ENCODE measurements around the gene COX17.

Gene COX17

GRCh38 chr3:119624002-119624720 is 53.0 kb downstream of the COX17 start:
- Histone ChIP-seq H3K4me3 (ENCODE audit: insufficient read depth, low read length, poor library complexity, severe bottlenecking) (no peak overlapping the region), H2AFZ (ENCODE audit: low read depth, low read length, severe bottlenecking) (no peak overlapping the region), H3K27ac (ENCODE audit: low read depth, low read length) (no peak overlapping the region), H3K9me2 (replicated peaks; ENCODE audit: insufficient read depth, low read length) (no peaks in the 10 kb centered on the region), H3K79me2 (ENCODE audit: insufficient read depth, low read length) (no peaks in the 10 kb centered on the region), H4K20me1 (ENCODE audit: low read depth, low read length) (no peaks in the 10 kb centered on the region), H3F3A (ENCODE audit: insufficient read depth) (no peaks in the 10 kb centered on the region), H3K27me3 (ENCODE audit: low read length) (no peaks in the 10 kb centered on the region), H3K9me3 (ENCODE audit: insufficient read depth, low read length) (no peaks in the 10 kb centered on the region), H3K9ac (ENCODE audit: low read length) (no peak overlapping the region), H3K36me3 (ENCODE audit: low read length) (no peaks in the 10 kb centered on the region), H3K4me2 (ENCODE audit: low read depth, low read length, poor library complexity, severe bottlenecking) (no peak overlapping the region)
- TF ChIP-seq, protein P1, sequence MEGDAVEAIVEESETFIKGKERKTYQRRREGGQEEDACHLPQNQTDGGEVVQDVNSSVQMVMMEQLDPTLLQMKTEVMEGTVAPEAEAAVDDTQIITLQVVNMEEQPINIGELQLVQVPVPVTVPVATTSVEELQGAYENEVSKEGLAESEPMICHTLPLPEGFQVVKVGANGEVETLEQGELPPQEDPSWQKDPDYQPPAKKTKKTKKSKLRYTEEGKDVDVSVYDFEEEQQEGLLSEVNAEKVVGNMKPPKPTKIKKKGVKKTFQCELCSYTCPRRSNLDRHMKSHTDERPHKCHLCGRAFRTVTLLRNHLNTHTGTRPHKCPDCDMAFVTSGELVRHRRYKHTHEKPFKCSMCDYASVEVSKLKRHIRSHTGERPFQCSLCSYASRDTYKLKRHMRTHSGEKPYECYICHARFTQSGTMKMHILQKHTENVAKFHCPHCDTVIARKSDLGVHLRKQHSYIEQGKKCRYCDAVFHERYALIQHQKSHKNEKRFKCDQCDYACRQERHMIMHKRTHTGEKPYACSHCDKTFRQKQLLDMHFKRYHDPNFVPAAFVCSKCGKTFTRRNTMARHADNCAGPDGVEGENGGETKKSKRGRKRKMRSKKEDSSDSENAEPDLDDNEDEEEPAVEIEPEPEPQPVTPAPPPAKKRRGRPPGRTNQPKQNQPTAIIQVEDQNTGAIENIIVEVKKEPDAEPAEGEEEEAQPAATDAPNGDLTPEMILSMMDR (IDR thresholded peaks at IDR 0.05; ENCODE audit: insufficient read depth, low read length, poor library complexity, severe bottlenecking): no peak
- no peak for TF ChIP-seq EZH2phosphoT487 (conservative IDR thresholded peaks at IDR 0.05; ENCODE audit: low read length)

DNA sequence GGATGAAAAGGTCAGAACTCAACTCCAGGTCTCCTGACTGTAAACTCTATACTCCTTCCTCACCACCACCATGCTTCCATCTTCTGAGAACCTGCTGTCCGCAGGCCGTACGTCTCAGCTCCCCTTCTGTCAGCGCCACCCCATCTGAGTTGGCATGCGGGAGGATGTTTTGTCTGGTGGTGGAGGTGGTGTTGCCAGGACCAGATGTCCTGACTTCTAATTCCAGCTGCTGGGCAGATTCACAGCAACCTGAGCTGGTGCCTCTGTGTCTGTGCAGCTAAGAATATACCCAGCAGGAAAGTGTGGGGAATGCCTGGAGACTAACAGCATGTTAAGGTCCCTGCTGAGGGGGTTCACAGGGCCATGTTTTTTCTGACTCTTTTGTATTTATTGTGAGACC is 56.3 kb downstream of the COX17 start:
- H3K9me2 ChIP-seq (replicated peaks; ENCODE audit: insufficient read depth, low read length): no peaks in the 10 kb centered on the region
- no peak overlapping the region for H3K27ac ChIP-seq (ENCODE audit: low read depth, low read length)
- H3F3A ChIP-seq (ENCODE audit: insufficient read depth): no peaks in the 10 kb centered on the region
- H3K9ac ChIP-seq (ENCODE audit: low read length): no peak overlapping the region
- no peaks in the 10 kb centered on the region for H3K79me2 ChIP-seq (ENCODE audit: insufficient read depth, low read length)
- no peaks in the 10 kb centered on the region for H4K20me1 ChIP-seq (ENCODE audit: low read depth, low read length)
- H3K36me3 ChIP-seq (ENCODE audit: low read length): no peaks in the 10 kb centered on the region
- no peak overlapping the region for H2AFZ ChIP-seq (ENCODE audit: low read depth, low read length, severe bottlenecking)
- H3K4me3 ChIP-seq (ENCODE audit: insufficient read depth, low read length, poor library complexity, severe bottlenecking): no peak overlapping the region
- no peaks in the 10 kb centered on the region for H3K9me3 ChIP-seq (ENCODE audit: insufficient read depth, low read length)
- H3K27me3 ChIP-seq (ENCODE audit: low read length): no peaks in the 10 kb centered on the region
- H3K4me2 ChIP-seq (ENCODE audit: low read depth, low read length, poor library complexity, severe bottlenecking): no peak overlapping the region
- TF ChIP-seq EZH2phosphoT487 (conservative IDR thresholded peaks at IDR 0.05; ENCODE audit: low read length): no peak
- TF ChIP-seq, protein P1 (IDR thresholded peaks at IDR 0.05; ENCODE audit: insufficient read depth, low read length, poor library complexity, severe bottlenecking): no peak
